Mononuclear cell (primary cell): ENCODE results near the gene CHCHD5. TPM values are rescaled to one million over a fixed set of nuclear protein-coding genes. Genes with fewer than 3 reads are reported as not detected.

Experiments
- H3K27me3 ChIP-seq: 2 replicates; pipeline ENCODE4 v1.6.0; 2011; ENCODE audit warnings: low read length, control low read depth; ENCODE audit not compliant: insufficient read depth
- H3K4me1 ChIP-seq: 2 replicates; pipeline ENCODE4 v1.5.1; 2011; ENCODE audit warnings: mild to moderate bottlenecking, low read length, control low read depth; ENCODE audit not compliant: insufficient read depth
- H3K4me3 ChIP-seq: 2 replicates; pipeline ENCODE4 v1.5.1; 2011; ENCODE audit warnings: mild to moderate bottlenecking, low read length, moderate library complexity
- H3K9me3 ChIP-seq: 2 replicates; pipeline ENCODE4 v1.5.1; 2011; ENCODE audit warnings: low read depth, mild to moderate bottlenecking, control low read depth, low read length
- total RNA-seq: library from RNA; depleted of rRNA; stranded (reverse); fragments of >200 nt; gene quantifications from one replicate; pipeline ENCODE4 v1.2.3, GENCODE V29; 2012

The CHCHD5 gene
- total RNA-seq, 1 donor: 4.6 TPM

GRCh38 chr2:112626604-112627059, 42.2 kb downstream of the CHCHD5 start:
- Histone ChIP-seq H3K4me1 (peaks cover 95% of the 10 kb centered on the region), H3K9me3 (no peaks in the 10 kb centered on the region), H3K4me3 (no peak overlapping the region), H3K27me3 (no peaks in the 10 kb centered on the region)

GRCh38 chr2:112627060-112628040, 42.9 kb downstream of the CHCHD5 start:
- no peaks in the 10 kb centered on the region for H3K27me3 ChIP-seq
- peaks cover 99% of the 10 kb centered on the region for H3K4me1 ChIP-seq
- H3K4me3 ChIP-seq: no peak overlapping the region
- no peaks in the 10 kb centered on the region for H3K9me3 ChIP-seq

GRCh38 chr2:112629224-112629623, 44.8 kb downstream of the CHCHD5 start:
- H3K4me3 ChIP-seq: no peak overlapping the region
- H3K27me3 ChIP-seq: no peaks in the 10 kb centered on the region
- no peaks in the 10 kb centered on the region for H3K9me3 ChIP-seq
- H3K4me1 ChIP-seq: peaks cover 98% of the 10 kb centered on the region

- Histone ChIP-seq H3K9me3 (no peaks in the 10 kb centered on the region), H3K4me1 (peaks cover 98% of the 10 kb centered on the region), H3K27me3 (no peaks in the 10 kb centered on the region), H3K4me3 (no peak overlapping the region)
Measured at GRCh38 chr2:112629823-112630222, 45.4 kb downstream of the CHCHD5 start.

GRCh38 chr2:112630268-112630667, 45.9 kb downstream of the CHCHD5 start:
- Histone ChIP-seq H3K4me3 (no peak overlapping the region), H3K4me1 (peaks cover 98% of the 10 kb centered on the region), H3K27me3 (no peaks in the 10 kb centered on the region), H3K9me3 (no peaks in the 10 kb centered on the region)

GRCh38 chr2:112633708-112634107, 49.3 kb downstream of the CHCHD5 start:
- H3K27me3 ChIP-seq: no peaks in the 10 kb centered on the region
- no peak overlapping the region for H3K4me3 ChIP-seq
- no peaks in the 10 kb centered on the region for H3K9me3 ChIP-seq
- H3K4me1 ChIP-seq: peaks cover 84% of the 10 kb centered on the region

GRCh38 chr2:112634153-112634873, 49.9 kb downstream of the CHCHD5 start:
- no peaks in the 10 kb centered on the region for H3K9me3 ChIP-seq
- no peaks in the 10 kb centered on the region for H3K27me3 ChIP-seq
- H3K4me1 ChIP-seq: peaks cover 78% of the 10 kb centered on the region
- H3K4me3 ChIP-seq: no peak overlapping the region

- Histone ChIP-seq H3K4me3 (no peak overlapping the region), H3K27me3 (no peaks in the 10 kb centered on the region), H3K4me1 (peaks cover 73% of the 10 kb centered on the region), H3K9me3 (no peaks in the 10 kb centered on the region)
Measured at GRCh38 chr2:112634874-112635157, 50.4 kb downstream of the CHCHD5 start.

GRCh38 chr2:112636605-112637288, 52.3 kb downstream of the CHCHD5 start:
- Histone ChIP-seq H3K4me1 (peaks cover 69% of the 10 kb centered on the region), H3K27me3 (no peaks in the 10 kb centered on the region), H3K9me3 (no peaks in the 10 kb centered on the region), H3K4me3 (no peak overlapping the region)

GRCh38 chr2:112637289-112637660, 52.9 kb downstream of the CHCHD5 start:
- Histone ChIP-seq H3K4me1 (peaks cover 67% of the 10 kb centered on the region), H3K27me3 (no peaks in the 10 kb centered on the region), H3K9me3 (no peaks in the 10 kb centered on the region), H3K4me3 (no peak overlapping the region)

Other genes starting within 250 kb of the CHCHD5 start
- gene RGPD8, start 151.0 kb upstream of the CHCHD5 start, total RNA-seq: 96.6 TPM
- 11.0 TPM for gene TTL, start 102.5 kb upstream of the CHCHD5 start, total RNA-seq
- 8.2 TPM for gene POLR1B, start 42.1 kb upstream of the CHCHD5 start, total RNA-seq
- 77.2 TPM for gene SLC20A1, start 61.3 kb downstream of the CHCHD5 start, total RNA-seq
- not detected for gene NT5DC4, start 136.4 kb downstream of the CHCHD5 start, total RNA-seq
- 0.21 TPM for gene CKAP2L, start 180.0 kb downstream of the CHCHD5 start, total RNA-seq
- 23.4 TPM for gene IL1A, start 199.9 kb downstream of the CHCHD5 start, total RNA-seq